Neural cell (in vitro differentiated cells): ENCODE data around the gene SHISAL1. TPM values are rescaled to one million over a fixed set of nuclear protein-coding genes. Genes with fewer than 3 reads are reported as not detected.

ENCODE experiments used
- H2AFZ ChIP-seq: fragments of 200-600, 300-800 bp; sonication (generic), shearing (Covaris generic); 2 replicates; pipeline ENCODE4 v1.6.0; 2014; ENCODE audit warnings: low read depth, mild to moderate bottlenecking, antibody characterized with exemption, low read length, moderate library complexity
- H3F3A ChIP-seq: fragments of 200-600 bp; shearing (Covaris generic); 2 replicates; pipeline ENCODE4 v1.6.1; 2016; ENCODE audit warnings: mild to moderate bottlenecking, moderate library complexity, mixed read lengths, antibody characterized with exemption, low read length; ENCODE audit not compliant: insufficient read depth, poor library complexity, severe bottlenecking
- H3K27ac ChIP-seq: fragments of 200-600, 300-800 bp; sonication (generic), shearing (Covaris generic); 2 replicates; pipeline ENCODE4 v1.5.1; 2014; ENCODE audit warnings: mild to moderate bottlenecking, low read length, moderate library complexity
- H3K27me3 ChIP-seq: fragments of 300-800, 200-600 bp; sonication (generic), shearing (Covaris generic); 2 replicates; pipeline ENCODE4 v1.6.0; 2014; ENCODE audit warnings: mild to moderate bottlenecking, low read depth, low read length, moderate library complexity; ENCODE audit not compliant: insufficient read depth
- H3K36me3 ChIP-seq: fragments of 300-800, 200-600 bp; sonication (generic), shearing (Covaris generic); 2 replicates; pipeline ENCODE4 v1.5.1; 2014; ENCODE audit warnings: mild to moderate bottlenecking, antibody characterized with exemption, low read length, moderate library complexity; ENCODE audit not compliant: insufficient read depth
- H3K4me2 ChIP-seq: fragments of 300-800, 200-600 bp; sonication (generic), shearing (Covaris generic); 2 replicates; pipeline ENCODE4 v1.6.0; 2014; ENCODE audit warnings: mild to moderate bottlenecking, low read length
- H3K4me3 ChIP-seq: fragments of 300-800, 200-600 bp; sonication (generic), shearing (Covaris generic); 2 replicates; pipeline ENCODE4 v1.5.1; 2014; ENCODE audit warnings: mild to moderate bottlenecking, low read length, moderate library complexity
- H3K79me2 ChIP-seq: fragments of 200-600 bp; shearing (Covaris generic); replicated peaks from 2 replicates; pipeline ENCODE4 v1.6.0; 2014; ENCODE audit warnings: mild to moderate bottlenecking, low read length, moderate library complexity; ENCODE audit not compliant: insufficient read depth
- H3K9ac ChIP-seq: fragments of 300-800, 200-600 bp; sonication (generic), shearing (Covaris generic); 2 replicates; pipeline ENCODE4 v1.6.1; 2016; ENCODE audit warnings: mild to moderate bottlenecking, low read length, mixed read lengths
- H3K9me2 ChIP-seq: fragments of 200-600 bp; shearing (Covaris generic); 2 replicates; pipeline ENCODE4 v1.6.1; 2016; ENCODE audit warnings: mild to moderate bottlenecking, low read length, mixed read lengths; ENCODE audit not compliant: insufficient read depth
- H3K9me3 ChIP-seq: fragments of 200-600, 300-800 bp; sonication (generic), shearing (Covaris generic); 2 replicates; pipeline ENCODE4 v1.6.1; 2016; ENCODE audit warnings: mild to moderate bottlenecking, mixed run types, low read length, moderate library complexity, mixed read lengths
- H4K20me1 ChIP-seq: fragments of 200-600 bp; shearing (Covaris generic); 2 replicates; pipeline ENCODE4 v1.6.1; 2016; ENCODE audit warnings: mild to moderate bottlenecking, mixed run types; ENCODE audit not compliant: insufficient read depth
- CTCF ChIP-seq: fragments of 450-650 bp; IDR thresholded peaks from 2 replicates; pipeline ENCODE4 v1.5.1; 2014; ENCODE audit warnings: antibody characterized with exemption, mild to moderate bottlenecking, moderate library complexity; ENCODE audit not compliant: poor library complexity, severe bottlenecking
- EP300 ChIP-seq: fragments of 450-650 bp; conservative IDR thresholded peaks from 2 replicates; pipeline ENCODE4 v1.6.1; 2014; ENCODE audit warnings: antibody characterized with exemption, mild to moderate bottlenecking, moderate library complexity; ENCODE audit not compliant: poor library complexity, severe bottlenecking
- EZH2 ChIP-seq: fragments of 200-600, 300-800 bp; shearing (Covaris generic), sonication (generic); IDR thresholded peaks from 2 replicates; pipeline ENCODE4 v1.6.1; 2014; ENCODE audit warnings: antibody characterized with exemption, low read length, borderline replicate concordance, mild to moderate bottlenecking; ENCODE audit not compliant: insufficient read depth, poor library complexity, severe bottlenecking
- MXI1 ChIP-seq: fragments of 450-650 bp; conservative IDR thresholded peaks from 2 replicates; pipeline ENCODE4 v1.6.1; 2014; ENCODE audit warnings: antibody characterized with exemption, mild to moderate bottlenecking; ENCODE audit not compliant: poor library complexity, severe bottlenecking
- POLR2AphosphoS5 ChIP-seq: IDR thresholded peaks from 2 replicates; pipeline ENCODE4 v1.6.1; 2012
- RAD21 ChIP-seq: fragments of 450-650 bp; conservative IDR thresholded peaks from 2 replicates; pipeline ENCODE4 v1.6.1; 2014; ENCODE audit warnings: antibody characterized with exemption, mild to moderate bottlenecking, moderate library complexity
- REST ChIP-seq: IDR thresholded peaks from 2 replicates; pipeline ENCODE4 v1.6.1; 2012; ENCODE audit warnings: borderline replicate concordance
- SMC3 ChIP-seq: fragments of 450-650 bp; conservative IDR thresholded peaks from 2 replicates; pipeline ENCODE4 v1.6.1; 2014; ENCODE audit warnings: antibody characterized with exemption, mild to moderate bottlenecking, moderate library complexity; ENCODE audit not compliant: poor library complexity
- TAF1 ChIP-seq: IDR thresholded peaks from 2 replicates; pipeline ENCODE4 v1.6.1; 2012; ENCODE audit warnings: low read depth
- polyA plus RNA-seq: library from polyadenylated mRNA; depleted of rRNA; stranded (reverse); fragments of >200 nt; gene quantifications from 2 replicates; pipeline ENCODE4 v1.2.3, GENCODE V29; 2014

SHISAL1 gene
- polyA plus RNA-seq, 1 donor from 2014 or later, result 15.4 TPM

GRCh38 chr22:44335066-44335839 lies 22.5 kb upstream of the SHISAL1 start:
- H2AFZ ChIP-seq, result no peak overlapping the region
- no peaks in the 10 kb centered on the region for H4K20me1 ChIP-seq

More at GRCh38 chr22:44335066-44335839, 22.5 kb upstream of the SHISAL1 start:
- TF ChIP-seq RAD21 (no peak), CTCF (no peak), EZH2 (no peak), MXI1 (no peak), EP300 (no peak), REST (no peak), SMC3 (no peak), TAF1 (no peak), POLR2AphosphoS5 (no peak)
- Histone ChIP-seq H3K36me3 (no peaks in the 10 kb centered on the region), H3K79me2 (no peaks in the 10 kb centered on the region), H3K27me3 (peaks cover 16% of the 10 kb centered on the region), H3K9me3 (no peaks in the 10 kb centered on the region), H3K9me2 (no peaks in the 10 kb centered on the region), H3K9ac (no peak overlapping the region), H3F3A (no peaks in the 10 kb centered on the region), H3K4me2 (no peak overlapping the region), H3K27ac (no peak overlapping the region), H3K4me3 (no peak overlapping the region)
